Measurements from ENCODE around the gene DDX47.

Gene DDX47

GRCh38 chr12:12813120-12814101 lies at the start of gene DDX47:
Gene DDX47 (plus strand): TSS chr12:12813346. CDS start chr12:12813368, 22 bp downstream.
- peak; percentile 99 for DNase-seq

DNA sequence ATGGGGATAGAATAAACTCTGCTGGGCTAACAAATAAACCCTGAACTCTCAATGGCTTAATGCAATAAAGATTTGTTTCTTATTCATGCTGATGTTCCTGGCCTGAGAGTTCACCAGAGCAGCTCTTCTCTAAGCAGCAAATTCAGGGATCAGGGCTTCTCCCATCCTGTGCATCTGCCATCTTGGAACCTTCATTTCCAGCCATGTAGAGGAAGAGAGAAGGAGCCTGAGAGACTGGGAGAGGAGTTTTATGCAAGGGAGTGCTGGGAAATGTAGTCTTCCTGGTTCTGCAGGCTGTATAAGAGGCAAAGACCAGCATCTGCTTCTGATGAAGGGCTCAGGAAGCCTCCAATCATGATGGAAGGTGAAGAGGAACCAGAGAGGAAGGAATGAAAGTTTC lies 48.3 kb upstream of the DDX47 start:
- no peak for DNase-seq

- no peak for DNase-seq
Measured at GRCh38 chr12:12770262-12770661, 42.9 kb upstream of the DDX47 start.

GRCh38 chr12:12774791-12775190 lies 38.4 kb upstream of the DDX47 start:
- no peak for DNase-seq

DNA sequence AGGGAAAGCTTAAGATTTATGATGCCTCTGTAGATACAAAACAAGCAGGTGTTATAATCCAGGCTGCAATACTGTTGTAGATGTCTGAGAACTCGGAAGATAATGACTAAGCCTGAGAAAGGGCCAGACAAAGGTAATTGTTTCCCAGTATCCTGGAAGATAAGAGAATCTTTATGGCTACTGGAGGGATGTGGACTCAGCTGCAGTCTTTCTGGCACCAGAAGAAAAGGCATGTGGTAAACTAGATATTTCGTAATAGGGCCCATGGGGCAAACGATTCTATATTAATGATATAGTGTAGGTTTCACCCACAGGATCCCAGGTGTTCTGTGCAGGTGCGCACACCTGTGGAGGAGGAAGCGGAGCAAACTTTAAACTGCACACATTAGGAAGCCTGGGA lies 36.9 kb upstream of the DDX47 start:
- DNase-seq, result no peak

DNA sequence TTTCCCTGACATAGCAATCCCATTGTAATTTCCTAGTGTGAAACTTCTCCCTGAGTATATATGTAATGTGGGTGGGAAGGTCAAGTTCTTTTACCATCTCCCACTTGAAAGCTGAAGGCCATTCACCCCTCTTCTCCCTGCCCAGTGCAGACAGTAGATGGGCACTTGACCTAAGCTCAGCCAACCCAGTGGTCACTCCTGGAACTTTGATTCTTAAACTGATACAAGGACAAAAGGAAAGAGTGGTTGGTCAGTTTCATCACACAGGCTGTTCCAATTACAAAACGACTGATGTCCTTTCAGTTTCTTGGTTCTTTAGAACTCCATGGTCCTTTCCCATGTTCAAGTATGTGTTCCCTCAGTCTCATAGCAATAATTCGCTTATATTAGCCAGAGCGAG lies 36.1 kb upstream of the DDX47 start:
- no peak for DNase-seq

- no peak for DNase-seq
Measured at GRCh38 chr12:12779007-12779406, 34.1 kb upstream of the DDX47 start.

GRCh38 chr12:12779529-12779928 lies 33.6 kb upstream of the DDX47 start:
- DNase-seq, result no peak

- no peak for DNase-seq
Measured at GRCh38 chr12:12784116-12784515, 29.0 kb upstream of the DDX47 start.

- no peak for DNase-seq
Measured at GRCh38 chr12:12784911-12785814, 28.0 kb upstream of the DDX47 start, which contains the start of gene APOLD1. Gene APOLD1 (plus strand): TSS chr12:12785659. CDS start chr12:12785692, 33 bp downstream.

- no peak for DNase-seq
Measured at GRCh38 chr12:12786351-12786705, 26.8 kb upstream of the DDX47 start.

- peak; percentile 76 for DNase-seq
Measured at GRCh38 chr12:12786706-12787601, 26.2 kb upstream of the DDX47 start.

DNA sequence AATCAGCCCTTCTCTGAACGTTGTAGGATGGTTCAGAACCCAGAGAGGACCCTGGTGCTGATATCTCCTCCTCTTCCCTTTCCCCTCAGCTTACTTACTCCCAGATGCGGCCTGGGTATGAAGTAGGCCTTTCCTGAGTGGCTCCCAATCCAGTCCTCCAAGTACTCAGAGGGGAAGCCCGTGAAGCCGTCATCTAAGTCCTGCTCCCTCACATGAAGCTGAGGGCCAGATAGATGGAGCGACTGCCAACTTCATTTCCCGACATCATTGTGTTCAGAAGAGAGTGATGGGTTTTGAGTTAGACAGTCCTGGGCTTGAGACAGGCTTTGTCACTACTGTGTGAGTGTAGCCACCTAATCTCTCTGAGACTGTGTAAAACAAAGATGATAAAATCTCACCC lies 25.0 kb upstream of the DDX47 start:
- peak; percentile 39 for DNase-seq

GRCh38 chr12:12788675-12789368 lies 24.3 kb upstream of the DDX47 start:
- DNase-seq, result peak; percentile 72

DNA sequence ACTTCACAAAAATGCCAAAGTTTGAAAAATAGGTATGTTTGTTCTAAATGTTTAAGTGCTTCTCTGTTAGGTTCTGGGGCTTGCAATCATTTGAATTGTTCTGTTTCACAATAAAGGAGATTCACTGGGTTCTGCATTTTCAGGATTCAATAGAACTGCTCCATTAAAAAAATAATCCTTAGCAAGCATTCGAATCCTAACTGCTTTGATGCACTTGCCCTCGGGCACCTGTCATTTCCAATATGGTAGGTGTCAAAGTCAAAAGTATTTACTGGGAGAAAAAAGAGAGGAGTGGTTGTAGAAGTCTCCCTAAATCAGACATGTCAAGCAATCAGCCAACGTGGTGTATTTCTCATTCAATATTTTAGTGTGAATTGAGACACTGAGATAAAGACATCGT lies 22.2 kb upstream of the DDX47 start:
- no peak for DNase-seq

- DNase-seq, result no peak
Measured at GRCh38 chr12:12791756-12792369, 21.3 kb upstream of the DDX47 start.

DNA sequence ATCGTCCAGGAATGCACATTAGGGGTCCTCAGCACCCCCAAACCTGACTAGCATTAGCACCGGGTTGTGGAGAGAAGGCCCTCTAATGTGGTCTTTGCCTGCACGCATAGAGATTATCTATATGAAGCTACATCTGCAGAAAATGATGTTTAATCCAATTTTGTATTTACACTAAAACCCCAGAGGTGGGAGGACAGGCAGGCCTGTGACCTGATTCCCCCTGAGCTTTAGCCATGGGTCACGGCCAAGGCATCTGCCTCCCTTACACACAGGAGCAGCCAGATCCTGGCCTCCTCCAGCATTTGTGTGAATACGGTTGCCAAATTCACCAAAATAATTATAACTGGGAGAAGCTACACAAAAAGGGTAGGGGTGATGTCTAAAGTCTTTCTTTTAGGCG lies 20.7 kb upstream of the DDX47 start:
- no peak for DNase-seq

GRCh38 chr12:12794686-12795085 lies 18.5 kb upstream of the DDX47 start:
- no peak for DNase-seq

DNA sequence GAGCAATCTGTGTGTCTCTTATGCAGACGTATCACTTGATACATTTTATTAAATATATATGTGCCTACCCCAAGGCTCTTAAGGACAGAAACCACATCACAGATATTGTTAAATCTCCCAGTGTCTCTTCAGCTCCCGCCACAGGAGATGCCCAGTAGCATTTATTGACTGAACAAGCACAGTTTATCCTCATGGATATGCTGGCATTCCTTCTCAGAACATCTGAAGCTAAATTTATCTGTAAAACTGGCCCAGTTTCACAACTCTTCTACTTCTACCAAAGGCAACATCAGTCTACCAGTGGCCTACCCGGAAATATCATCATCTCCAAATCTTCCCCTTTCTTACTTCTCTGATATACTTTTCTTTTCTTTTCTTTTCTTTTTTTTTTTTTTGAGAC lies 17.0 kb upstream of the DDX47 start:
- DNase-seq, result no peak

DNA sequence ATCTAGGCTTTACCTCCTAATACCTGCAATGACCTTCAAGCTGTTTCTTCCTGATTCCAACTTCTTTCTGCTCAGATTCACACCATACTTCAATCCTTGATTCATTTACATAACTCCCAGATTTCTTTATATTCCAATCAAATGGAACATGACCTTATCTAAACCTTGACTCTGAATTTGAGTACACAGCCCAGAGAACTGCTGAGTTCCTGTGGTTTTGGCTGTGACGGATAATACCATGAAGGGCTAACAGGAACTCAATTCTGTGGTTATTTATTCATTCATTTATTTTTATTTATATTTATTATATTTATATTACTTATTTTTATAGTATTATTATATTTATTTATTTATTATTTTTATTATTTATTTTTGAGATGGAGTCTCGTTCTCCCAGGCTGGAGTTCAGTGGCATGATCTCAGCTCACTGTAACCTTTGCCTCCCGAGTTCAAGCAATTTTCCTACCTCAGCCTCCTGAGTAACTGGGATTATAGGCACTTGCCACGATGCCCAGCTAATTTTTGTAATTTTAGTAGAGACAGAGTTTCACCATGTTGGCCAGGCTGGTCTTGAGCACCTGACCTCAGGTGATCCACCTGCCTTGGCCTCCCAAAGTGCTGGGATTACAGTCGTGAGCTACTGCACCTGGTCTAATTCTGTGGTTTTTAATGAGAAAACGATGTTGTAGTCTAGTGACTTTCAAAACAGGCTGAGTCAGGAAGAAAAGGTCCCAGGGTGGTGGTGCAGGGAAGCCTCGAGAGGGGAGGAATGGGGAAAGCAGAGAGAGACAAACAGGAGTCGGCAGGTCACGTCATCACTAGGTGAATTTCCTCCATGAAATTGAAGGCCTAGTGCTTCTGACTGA lies 16.0 kb upstream of the DDX47 start:
- DNase-seq, result no peak

- no peak for DNase-seq
Measured at GRCh38 chr12:12797794-12798152, 15.4 kb upstream of the DDX47 start.
